HCT116 (cell line): ENCODE results near the gene MRPS27. TPM values are rescaled to one million over a fixed set of nuclear protein-coding genes. Genes with fewer than 3 reads are reported as not detected.

Source experiments
- ATAC-seq: fragments of 200-7000 bp; cut with Tn5 transposase; 2 replicates; pipeline ENCODE4 v1.9.1; 2020; ENCODE audit warnings: mild to moderate bottlenecking, moderate library complexity
- BruUV-seq: library from RNA; stranded (reverse); fragments of 400-500 nt; replicated peaks from 2 replicates; lab custom pipeline; 2021; lab: Mats Ljungman, UMichigan
- CTCF ChIA-PET: fragments of 300-600 bp; sonication (Branson Sonifier 250); formaldehyde crosslinking; loops from one replicate; lab custom pipeline; 2021; ENCODE audit warnings: antibody characterized with exemption; lab: Charles Lee
- POLR2A ChIA-PET: fragments of 300-600, 350-600 bp; sonication (Branson Sonifier 250); formaldehyde crosslinking; loops from one replicate; lab custom pipeline; 2021; ENCODE audit warnings: antibody characterized with exemption; lab: Charles Lee
- RAD21 ChIA-PET, 2 experiments: fragments of 300-600 bp; sonication (Branson Sonifier 250); formaldehyde crosslinking; loops; one replicate each; lab custom pipeline; 2023; ENCODE audit warnings: low total read pairs in 2 of 2; ENCODE audit not compliant: uncharacterized antibody in 2 of 2, unreplicated experiment in 2 of 2, low non-redundant PET in 1 of 2; lab: Charles Lee
- DNase-seq: peaks from one replicate; pipeline ENCODE4 v3.0.0-alpha.2; 2010; ENCODE audit warnings: low read depth, low spot score
- H2AFZ ChIP-seq: fragments of 200-600 bp; shearing (Covaris generic), sonication (generic); 2 replicates; pipeline ENCODE4 v1.6.1; 2017; ENCODE audit warnings: low read depth, mixed run types, mixed read lengths, antibody characterized with exemption, low read length; ENCODE audit not compliant: poor library complexity, severe bottlenecking
- H3K27ac ChIP-seq: 2 replicates; pipeline ENCODE4 v1.5.1; 2012; ENCODE audit warnings: low read depth, low read length
- H3K27me3 ChIP-seq: fragments of 200-600 bp; sonication (generic); 2 replicates; pipeline ENCODE4 v1.6.1; 2016; ENCODE audit warnings: mixed run types, low read length, mixed read lengths; ENCODE audit not compliant: insufficient read depth
- H3K36me3 ChIP-seq, 2 experiments: fragments of 200-500 bp in 1 of 2; fragments of 200-600 bp in 1 of 2; sonication (Bioruptor generic) in 1 of 2; sonication (generic) in 1 of 2; 2 replicates each; pipeline versions ENCODE4 v1.5.1 to v1.6.1; 2014 to 2016; ENCODE audit warnings: low read length in 2 of 2, inconsistent platforms in 1 of 2, mixed read lengths in 1 of 2, mixed run types in 1 of 2; ENCODE audit not compliant: insufficient read depth in 2 of 2, control insufficient read depth in 1 of 2
- H3K4me1 ChIP-seq, 2 experiments: fragments of 200-600 bp in 1 of 2; sonication (generic) in 1 of 2; 2 replicates each; pipeline versions ENCODE4 v1.5.1 to v1.6.1; 2012 to 2017; ENCODE audit warnings: low read length in 2 of 2, inconsistent platforms in 1 of 2, mild to moderate bottlenecking in 1 of 2, mixed read lengths in 1 of 2, mixed run types in 1 of 2, moderate library complexity in 1 of 2; ENCODE audit not compliant: insufficient read depth in 2 of 2, control insufficient read depth in 1 of 2
- H3K4me2 ChIP-seq: fragments of 200-600 bp; sonication (generic); 2 replicates; pipeline ENCODE4 v1.6.1; 2017; ENCODE audit warnings: mixed run types, low read length, mixed read lengths
- H3K4me3 ChIP-seq, 2 experiments: fragments of 200-600 bp in 1 of 2; sonication (generic) in 1 of 2; replicated peaks in 1 of 2; 2 replicates each; pipeline ENCODE4 v1.5.1; 2011 to 2016; ENCODE audit warnings: low read length in 2 of 2, control low read depth in 1 of 2, low read depth in 1 of 2, mild to moderate bottlenecking in 1 of 2, mixed read lengths in 1 of 2, mixed run types in 1 of 2
- H3K79me2 ChIP-seq: fragments of 200-600 bp; sonication (generic); 2 replicates; pipeline ENCODE4 v1.6.1; 2017; ENCODE audit warnings: mild to moderate bottlenecking, mixed run types, low read length, moderate library complexity, mixed read lengths; ENCODE audit not compliant: insufficient read depth
- H3K9ac ChIP-seq: fragments of 200-600 bp; sonication (generic); 2 replicates; pipeline ENCODE4 v1.6.1; 2016; ENCODE audit warnings: low read length, mixed read lengths
- H3K9me2 ChIP-seq: fragments of 200-600 bp; sonication (generic), shearing (Covaris generic); 2 replicates; pipeline ENCODE4 v1.6.1; 2017; ENCODE audit warnings: mixed run types, mild to moderate bottlenecking, moderate library complexity; ENCODE audit not compliant: insufficient read depth
- H3K9me3 ChIP-seq, 2 experiments: fragments of 200-500 bp in 1 of 2; fragments of 200-600 bp in 1 of 2; sonication (Bioruptor generic) in 1 of 2; sonication (generic) in 1 of 2; 2 replicates each; pipeline ENCODE4 v1.6.1; 2014 to 2017; ENCODE audit warnings: low read length in 2 of 2, mixed read lengths in 2 of 2, inconsistent platforms in 1 of 2, low read depth in 1 of 2, mild to moderate bottlenecking in 1 of 2, mixed run types in 1 of 2, moderate library complexity in 1 of 2; ENCODE audit not compliant: control insufficient read depth in 1 of 2, insufficient read depth in 1 of 2
- H4K20me1 ChIP-seq: fragments of 200-600 bp; sonication (generic), shearing (Covaris generic); 2 replicates; pipeline ENCODE4 v1.6.1; 2017; ENCODE audit warnings: mixed run types, mild to moderate bottlenecking, moderate library complexity; ENCODE audit not compliant: insufficient read depth
- CTCF ChIP-seq, 3 experiments: fragments of 200-600 bp in 1 of 3; sonication (generic) in 1 of 3; IDR thresholded peaks in 2 of 3; conservative IDR thresholded peaks in 1 of 3; 2 replicates each; pipeline ENCODE4 v1.5.1; 2012 to 2017; ENCODE audit warnings: low read depth in 2 of 3, low read length in 2 of 3, antibody characterized with exemption in 1 of 3, borderline replicate concordance in 1 of 3, control low read depth in 1 of 3, mild to moderate bottlenecking in 1 of 3, mixed read lengths in 1 of 3, mixed run types in 1 of 3, moderate library complexity in 1 of 3; ENCODE audit not compliant: insufficient read depth in 1 of 3
- EZH2 ChIP-seq: fragments of 200-600 bp; sonication (generic); IDR thresholded peaks from 2 replicates; pipeline ENCODE4 v1.6.1; 2017; ENCODE audit warnings: antibody characterized with exemption, mixed run types
- EZH2phosphoT487 ChIP-seq: fragments of 200-600 bp; IDR thresholded peaks from 2 replicates; pipeline ENCODE4 v1.6.1; 2018; ENCODE audit warnings: antibody characterized with exemption, borderline replicate concordance
- RAD21 ChIP-seq: IDR thresholded peaks from 2 replicates; pipeline ENCODE4 v1.6.1; 2012; ENCODE audit warnings: low read depth, mild to moderate bottlenecking
- TCF7L2 ChIP-seq: IDR thresholded peaks from 2 replicates; pipeline ENCODE4 v1.7.0; 2011; ENCODE audit warnings: borderline replicate concordance, inconsistent platforms; ENCODE audit not compliant: insufficient read depth, insufficient read length; ENCODE audit errors: extremely low read depth
- intact Hi-C: fragments of 100-400 bp; cut with micrococcal nuclease; formaldehyde crosslinking; loops from 2 replicates; pipeline ENCODE4 v1.10.0; 2022
- total RNA-seq: library from RNA; stranded (reverse); gene quantifications from one replicate; pipeline ENCODE4 v1.2.1, GENCODE V29; 2021; ENCODE audit not compliant: unreplicated experiment

The MRPS27 gene
- total RNA-seq, 1 experiment from 2014 or later: 113 TPM

- TF ChIP-seq CTCF (IDR thresholded peaks at IDR 0.05 in 2 of 3, conservative IDR thresholded peaks at IDR 0.05 in 1 of 3; ENCODE audit: borderline replicate concordance in 1 of 3, insufficient read depth in 1 of 3, low read depth in 2 of 3, low read length in 2 of 3) (no peak), EZH2phosphoT487 (no peak), EZH2 (no peak), TCF7L2 (no peak)
Observed at GRCh38 chr5:72338689-72339209, 18.7 kb upstream of the MRPS27 start (continued).

- no TSS peak for BruUV-seq
- no peak overlapping the region for H3K9ac ChIP-seq
- DNase-seq: no peak
- RAD21 ChIA-PET: no interaction called here
- H3K79me2 ChIP-seq: no peaks in the 10 kb centered on the region
- intact Hi-C loops: no loop called here
- H3K9me3 ChIP-seq: no peaks in the 10 kb centered on the region
- no peak overlapping the region for H2AFZ ChIP-seq
- H3K36me3 ChIP-seq: peaks cover 2 to 7% of the 10 kb centered on the region in 2 experiments; a peak in 2 of 4 replicates
- CTCF ChIA-PET: no interaction called here
- no peak for TF ChIP-seq RAD21
- no peak overlapping the region for H3K27ac ChIP-seq
- no peak overlapping the region for H3K4me3 ChIP-seq
- no peaks in the 10 kb centered on the region for H3K9me2 ChIP-seq
- ATAC-seq: no peak
- no peak overlapping the region for H3K4me2 ChIP-seq
- no peaks in the 10 kb centered on the region for H3K4me1 ChIP-seq
- H4K20me1 ChIP-seq: no peaks in the 10 kb centered on the region
- no peaks in the 10 kb centered on the region for H3K27me3 ChIP-seq
- POLR2A ChIA-PET: no interaction called here
Observed at GRCh38 chr5:72337159-72337558, 17.1 kb upstream of the MRPS27 start.
